Suprapubic skin (tissue), 3 donors: ENCODE data around the gene SLC22A13.

Experiments used
- EP300 ChIP-seq: sonication (generic); formaldehyde crosslinking; IDR thresholded peaks from one replicate; pipeline ENCODE4 v1.6.1; 2017; ENCODE audit warnings: antibody characterized with exemption
- POLR2A ChIP-seq, 2 donors: fragments of 450-650 bp; IDR thresholded peaks; one replicate each; pipeline ENCODE4 v1.6.1; 2017; ENCODE audit warnings: antibody characterized with exemption in 2 of 2, mild to moderate bottlenecking in 2 of 2, moderate library complexity in 2 of 2
- TF ChIP-seq, protein P1 (sequence below), 2 donors: fragments of 200-600 bp in 1 of 2; fragments of 450-650 bp in 1 of 2; sonication (generic) in 1 of 2; IDR thresholded peaks; one replicate each; pipeline ENCODE4 v1.5.1; 2016 to 2019; ENCODE audit warnings: antibody characterized with exemption in 2 of 2, mild to moderate bottlenecking in 1 of 2, moderate library complexity in 1 of 2

DNA sequence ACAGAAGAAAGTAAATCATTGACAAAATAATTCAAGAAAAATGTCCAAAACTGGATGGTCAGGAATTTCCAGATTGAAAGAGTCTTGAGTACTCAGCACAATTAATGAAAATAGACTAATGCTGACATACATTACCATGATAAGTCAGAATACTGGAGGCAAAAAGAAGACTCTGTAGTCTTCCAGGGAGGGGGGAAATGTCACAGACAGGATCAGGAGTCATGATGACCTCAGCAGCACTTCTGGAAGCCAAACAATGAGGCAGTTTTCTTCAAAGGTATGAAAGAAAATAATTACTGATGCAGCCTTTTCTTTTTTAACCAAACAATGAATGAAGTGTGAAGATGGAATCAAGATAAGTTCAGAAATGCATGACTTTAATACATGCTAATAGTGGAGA, 30.1 kb upstream of the SLC22A13 start:
- TF ChIP-seq POLR2A (IDR thresholded peaks at IDR 0.05): no peak
- TF ChIP-seq, protein P1, sequence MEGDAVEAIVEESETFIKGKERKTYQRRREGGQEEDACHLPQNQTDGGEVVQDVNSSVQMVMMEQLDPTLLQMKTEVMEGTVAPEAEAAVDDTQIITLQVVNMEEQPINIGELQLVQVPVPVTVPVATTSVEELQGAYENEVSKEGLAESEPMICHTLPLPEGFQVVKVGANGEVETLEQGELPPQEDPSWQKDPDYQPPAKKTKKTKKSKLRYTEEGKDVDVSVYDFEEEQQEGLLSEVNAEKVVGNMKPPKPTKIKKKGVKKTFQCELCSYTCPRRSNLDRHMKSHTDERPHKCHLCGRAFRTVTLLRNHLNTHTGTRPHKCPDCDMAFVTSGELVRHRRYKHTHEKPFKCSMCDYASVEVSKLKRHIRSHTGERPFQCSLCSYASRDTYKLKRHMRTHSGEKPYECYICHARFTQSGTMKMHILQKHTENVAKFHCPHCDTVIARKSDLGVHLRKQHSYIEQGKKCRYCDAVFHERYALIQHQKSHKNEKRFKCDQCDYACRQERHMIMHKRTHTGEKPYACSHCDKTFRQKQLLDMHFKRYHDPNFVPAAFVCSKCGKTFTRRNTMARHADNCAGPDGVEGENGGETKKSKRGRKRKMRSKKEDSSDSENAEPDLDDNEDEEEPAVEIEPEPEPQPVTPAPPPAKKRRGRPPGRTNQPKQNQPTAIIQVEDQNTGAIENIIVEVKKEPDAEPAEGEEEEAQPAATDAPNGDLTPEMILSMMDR (IDR thresholded peaks at IDR 0.05): no peak
- no peak for TF ChIP-seq EP300
